HAP-1 (cell line): ENCODE data around the gene NOS1AP.

Source experiments
- DNase-seq, 2 experiments: peaks; one replicate each; pipeline ENCODE4 v3.0.0-alpha.2; 2016 to 2020; ENCODE audit warnings: low spot score in 2 of 2
- H3K27me3 ChIP-seq: fragments of 250-450 bp; sonication (Bioruptor Pico); 2 replicates; pipeline ENCODE4 v1.5.1; 2020; ENCODE audit warnings: low read depth, mild to moderate bottlenecking, moderate library complexity
- H3K36me3 ChIP-seq: fragments of 250-450 bp; sonication (Bioruptor Pico); replicated peaks from 2 replicates; pipeline ENCODE4 v1.5.1; 2020; ENCODE audit warnings: mild to moderate bottlenecking
- H3K4me1 ChIP-seq: fragments of 250-450 bp; sonication (Bioruptor Pico); 2 replicates; pipeline ENCODE4 v1.5.1; 2020; ENCODE audit warnings: mild to moderate bottlenecking
- H3K4me3 ChIP-seq: fragments of 250-450 bp; sonication (Bioruptor Pico); 2 replicates; pipeline ENCODE4 v1.5.1; 2020; ENCODE audit warnings: mild to moderate bottlenecking, moderate library complexity
- H3K9me3 ChIP-seq: fragments of 250-450 bp; sonication (Bioruptor Pico); 2 replicates; pipeline ENCODE4 v1.5.1; 2020; ENCODE audit warnings: mild to moderate bottlenecking, moderate library complexity
- in situ Hi-C: fragments of 300-500 bp; cut with MboI; formaldehyde crosslinking; loops from 3 replicates; pipeline ENCODE4 v1.14.3; 2020; ENCODE audit warnings: low sequenced_read_pairs, inconsistent platforms, mixed read lengths

The NOS1AP gene

DNA sequence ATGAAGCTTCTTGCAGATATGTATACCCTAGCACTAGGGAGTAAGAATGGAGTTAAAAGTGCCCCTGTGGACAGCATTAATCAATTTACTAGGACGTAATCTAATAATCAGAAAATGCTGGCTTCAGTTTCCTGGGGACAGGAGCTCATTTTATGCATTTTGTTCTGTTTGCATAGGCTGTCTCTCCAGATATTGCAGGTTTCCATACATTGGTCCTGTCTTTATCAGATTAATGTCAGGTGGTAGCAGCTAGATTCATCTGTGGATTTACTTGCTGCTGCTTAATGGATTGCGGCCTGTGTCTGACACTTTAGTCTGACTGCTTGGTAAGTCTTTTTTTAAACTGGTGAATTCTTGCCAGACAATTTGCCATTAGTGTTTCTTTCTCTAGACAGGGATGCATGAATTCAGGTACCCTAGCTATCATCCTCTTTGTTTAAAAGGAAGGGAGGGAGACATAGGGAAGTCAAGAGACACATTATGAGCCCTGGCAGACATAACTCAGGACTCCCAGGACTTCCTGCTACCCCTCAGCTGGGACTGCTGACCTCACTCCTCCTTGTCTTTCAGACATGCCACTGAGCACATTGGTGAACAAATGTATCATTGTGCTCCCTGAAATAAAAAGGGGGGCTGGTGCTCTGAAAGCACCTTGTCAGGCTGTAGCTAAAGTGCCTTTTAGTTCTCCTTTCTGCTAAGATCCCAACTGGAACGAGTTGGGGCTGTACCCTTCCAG lies 47.7 kb downstream of the NOS1AP start:
- Histone ChIP-seq H3K9me3 (no peaks in the 10 kb centered on the region), H3K27me3 (no peaks in the 10 kb centered on the region), H3K4me3 (no peak overlapping the region), H3K4me1 (no peaks in the 10 kb centered on the region), H3K36me3 (no peaks in the 10 kb centered on the region)
- no peak for DNase-seq
- in situ Hi-C loops: no loop called here

DNA sequence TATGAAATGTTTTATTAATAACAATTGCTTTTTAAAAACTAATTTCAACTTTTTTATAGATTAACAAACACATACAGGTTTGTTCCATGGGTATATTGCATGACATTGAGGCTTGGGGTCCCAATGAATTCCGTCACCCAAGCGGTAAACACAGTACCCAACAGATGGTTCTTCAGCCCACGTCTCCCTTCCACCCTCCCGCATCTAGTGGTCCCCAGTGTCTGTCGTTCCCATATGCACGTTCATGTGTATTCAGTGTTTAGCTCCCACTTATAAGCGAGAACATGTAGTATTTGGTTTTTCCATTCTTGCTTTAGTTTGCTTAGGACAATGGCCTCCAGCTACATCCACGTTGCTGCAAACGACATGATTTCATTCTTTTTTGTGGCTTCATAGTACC lies 48.6 kb downstream of the NOS1AP start:
- Histone ChIP-seq H3K36me3 (no peaks in the 10 kb centered on the region), H3K4me3 (no peak overlapping the region), H3K4me1 (no peaks in the 10 kb centered on the region), H3K9me3 (no peaks in the 10 kb centered on the region), H3K27me3 (no peaks in the 10 kb centered on the region)
- DNase-seq: no peak
- in situ Hi-C loops: no loop called here

GRCh38 chr1:162128693-162129356 lies 59.3 kb downstream of the NOS1AP start:
- H3K36me3 ChIP-seq: no peaks in the 10 kb centered on the region
- H3K27me3 ChIP-seq: no peaks in the 10 kb centered on the region

GRCh38 chr1:162130308-162130707 lies 60.8 kb downstream of the NOS1AP start:
- Histone ChIP-seq H3K36me3 (no peaks in the 10 kb centered on the region), H3K4me1 (no peaks in the 10 kb centered on the region), H3K9me3 (no peaks in the 10 kb centered on the region), H3K27me3 (no peaks in the 10 kb centered on the region), H3K4me3 (no peak overlapping the region)
- no peak for DNase-seq
- in situ Hi-C loops: no loop called here

More at GRCh38 chr1:162128693-162129356, 59.3 kb downstream of the NOS1AP start:
- no peaks in the 10 kb centered on the region for H3K4me1 ChIP-seq
- DNase-seq: no peak
- H3K4me3 ChIP-seq: no peak overlapping the region
- in situ Hi-C loops: no loop called here
- H3K9me3 ChIP-seq: no peaks in the 10 kb centered on the region

- Histone ChIP-seq H3K9me3 (no peaks in the 10 kb centered on the region), H3K4me3 (no peak overlapping the region), H3K36me3 (no peaks in the 10 kb centered on the region), H3K4me1 (no peaks in the 10 kb centered on the region), H3K27me3 (no peaks in the 10 kb centered on the region)
- DNase-seq: no peak
- in situ Hi-C loops: no loop called here
These were observed 62.2 kb downstream of the NOS1AP start for GRCh38 chr1:162131400-162132321.

DNA sequence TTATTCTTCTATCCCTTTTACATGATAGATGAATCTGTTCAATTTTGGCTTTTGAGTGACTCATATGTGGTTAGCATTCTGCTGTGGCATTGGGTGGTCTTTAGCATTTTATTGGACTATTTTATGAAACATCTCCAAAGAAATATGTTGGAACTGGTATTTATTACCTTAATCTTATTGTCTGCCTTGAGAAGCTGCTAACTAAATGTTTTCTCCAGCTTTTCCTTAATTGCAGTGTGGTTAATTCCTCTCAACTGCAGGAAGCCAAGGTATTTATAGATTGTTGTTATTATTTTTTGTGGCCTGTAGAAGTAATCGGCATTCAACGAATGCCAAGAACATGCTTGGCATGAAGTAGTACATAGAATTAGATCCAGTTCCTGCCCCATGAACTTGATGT lies 64.1 kb downstream of the NOS1AP start:
- Histone ChIP-seq H3K4me1 (no peaks in the 10 kb centered on the region), H3K36me3 (no peaks in the 10 kb centered on the region), H3K4me3 (no peak overlapping the region), H3K27me3 (no peaks in the 10 kb centered on the region), H3K9me3 (no peaks in the 10 kb centered on the region)
- no peak for DNase-seq
- in situ Hi-C loops: no loop called here

DNA sequence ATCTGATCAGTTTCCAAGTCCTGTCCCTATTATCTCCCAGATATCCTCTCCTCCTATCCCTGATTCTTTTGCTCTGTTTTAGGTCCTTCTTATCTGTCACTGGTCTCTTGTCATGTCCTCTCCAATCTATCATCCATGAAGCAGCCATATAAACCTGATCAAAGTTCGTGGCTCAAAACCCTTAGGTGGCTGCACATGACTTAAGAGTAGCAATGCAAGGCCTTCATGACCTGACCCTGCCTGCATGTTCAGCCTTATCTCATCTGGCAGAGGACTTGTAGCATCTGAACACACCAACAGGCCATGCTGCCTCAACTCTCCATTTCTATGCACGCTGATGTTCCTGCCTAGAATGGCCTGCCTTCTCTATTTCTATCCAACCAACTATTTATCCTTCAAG lies 65.2 kb downstream of the NOS1AP start:
- in situ Hi-C loops: no loop called here
- H3K4me3 ChIP-seq: no peak overlapping the region
- H3K9me3 ChIP-seq: no peaks in the 10 kb centered on the region
- DNase-seq: no peak
- no peaks in the 10 kb centered on the region for H3K36me3 ChIP-seq
- no peaks in the 10 kb centered on the region for H3K4me1 ChIP-seq
- H3K27me3 ChIP-seq: no peaks in the 10 kb centered on the region

DNA sequence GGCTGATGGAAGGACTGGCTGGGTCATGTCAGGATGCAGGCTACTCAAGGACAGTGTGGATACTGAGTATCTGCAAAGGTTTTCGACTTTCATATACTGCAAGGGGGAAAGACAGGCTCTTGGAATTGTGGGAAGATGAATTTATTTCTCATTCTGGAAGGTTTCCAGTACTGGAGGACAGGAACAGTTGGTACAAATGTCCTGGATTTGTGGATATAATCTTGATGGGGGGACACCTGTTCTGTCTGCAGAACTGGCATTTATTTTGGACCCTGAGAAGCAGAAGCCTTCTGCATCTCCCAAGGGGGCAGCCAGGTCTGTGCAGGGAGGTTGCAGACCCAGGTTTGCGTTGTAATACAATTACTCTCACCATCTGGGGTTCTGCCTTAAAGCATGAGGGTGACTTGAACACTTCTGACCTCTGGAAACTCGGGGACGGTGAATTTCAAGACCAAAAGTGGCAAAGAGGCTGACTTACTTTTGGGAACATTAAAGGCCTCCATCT lies 65.8 kb downstream of the NOS1AP start:
- DNase-seq: no peak
- in situ Hi-C loops: no loop called here
- no peaks in the 10 kb centered on the region for H3K4me1 ChIP-seq
- H3K27me3 ChIP-seq: no peaks in the 10 kb centered on the region
- H3K9me3 ChIP-seq: no peaks in the 10 kb centered on the region
- no peaks in the 10 kb centered on the region for H3K36me3 ChIP-seq
- no peak overlapping the region for H3K4me3 ChIP-seq

GRCh38 chr1:162136760-162137159 lies 67.3 kb downstream of the NOS1AP start:
- Histone ChIP-seq H3K4me1 (no peaks in the 10 kb centered on the region), H3K36me3 (no peaks in the 10 kb centered on the region), H3K9me3 (no peaks in the 10 kb centered on the region), H3K27me3 (no peaks in the 10 kb centered on the region), H3K4me3 (no peak overlapping the region)
- in situ Hi-C loops: no loop called here
- DNase-seq: no peak

- Histone ChIP-seq H3K36me3 (no peaks in the 10 kb centered on the region), H3K9me3 (no peaks in the 10 kb centered on the region), H3K4me1 (no peaks in the 10 kb centered on the region), H3K27me3 (no peaks in the 10 kb centered on the region), H3K4me3 (no peak overlapping the region)
- DNase-seq: no peak
- in situ Hi-C loops: no loop called here
These were observed 67.9 kb downstream of the NOS1AP start for GRCh38 chr1:162137179-162137960.

GRCh38 chr1:162138112-162138511 lies 68.6 kb downstream of the NOS1AP start:
- Histone ChIP-seq H3K4me3 (no peak overlapping the region), H3K9me3 (no peaks in the 10 kb centered on the region), H3K27me3 (no peaks in the 10 kb centered on the region), H3K4me1 (no peaks in the 10 kb centered on the region), H3K36me3 (no peaks in the 10 kb centered on the region)
- in situ Hi-C loops: no loop called here
- DNase-seq: no peak

DNA sequence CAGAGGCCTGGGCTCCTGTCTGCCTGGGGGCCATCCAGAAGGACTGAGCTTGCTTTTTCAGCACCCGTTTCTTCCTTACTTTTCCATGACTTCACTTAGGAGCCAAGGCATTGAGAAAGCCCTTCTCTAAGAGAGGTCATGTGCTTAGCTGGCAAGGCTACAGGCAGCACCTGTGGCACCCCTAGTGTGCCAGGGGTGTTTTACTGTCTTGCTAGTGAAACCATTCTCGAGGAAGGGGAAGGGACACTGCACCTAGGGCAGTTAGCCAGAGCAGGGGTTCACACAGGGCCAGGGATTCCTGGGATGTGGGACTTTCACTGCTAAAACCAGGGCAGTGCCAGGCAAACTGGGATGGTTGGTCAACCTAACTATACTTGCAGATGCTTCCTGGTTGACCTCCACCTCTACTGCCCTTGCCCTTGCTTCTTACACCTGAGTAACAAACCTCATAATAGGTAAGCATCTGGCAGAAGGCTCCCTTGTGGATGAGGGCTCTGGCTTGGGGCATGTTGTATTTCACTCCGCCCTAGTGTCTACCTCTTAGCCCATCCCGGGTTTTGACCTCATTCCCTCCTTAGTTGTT lies 69.2 kb downstream of the NOS1AP start:
- Histone ChIP-seq H3K4me3 (no peak overlapping the region), H3K9me3 (no peaks in the 10 kb centered on the region), H3K36me3 (no peaks in the 10 kb centered on the region), H3K4me1 (no peaks in the 10 kb centered on the region), H3K27me3 (no peaks in the 10 kb centered on the region)
- no peak for DNase-seq
- in situ Hi-C loops: no loop called here

GRCh38 chr1:162139211-162139610 lies 69.7 kb downstream of the NOS1AP start:
- DNase-seq: no peak
- H3K36me3 ChIP-seq: no peaks in the 10 kb centered on the region
- H3K27me3 ChIP-seq: no peaks in the 10 kb centered on the region
- in situ Hi-C loops: no loop called here
- H3K4me3 ChIP-seq: no peak overlapping the region
- H3K4me1 ChIP-seq: no peaks in the 10 kb centered on the region
- no peaks in the 10 kb centered on the region for H3K9me3 ChIP-seq
